KMS-11 (cell line): ENCODE data around the gene SEPTIN2.

Source experiments
- H2AFZ ChIP-seq: fragments of 200-600 bp; sonication (generic); 2 replicates; pipeline ENCODE4 v1.6.1; 2016; ENCODE audit warnings: antibody characterized with exemption, mixed run types, low read depth
- H3K27ac ChIP-seq: fragments of 200-600 bp; sonication (generic); 2 replicates; pipeline ENCODE4 v1.6.1; 2016; ENCODE audit warnings: mild to moderate bottlenecking, mixed run types
- H3K27me3 ChIP-seq: fragments of 200-600 bp; sonication (generic); 2 replicates; pipeline ENCODE4 v1.6.1; 2017; ENCODE audit warnings: mild to moderate bottlenecking, low read depth, mixed run types, moderate library complexity; ENCODE audit not compliant: insufficient read depth
- H3K36me3 ChIP-seq: fragments of 200-600 bp; sonication (generic); 2 replicates; pipeline ENCODE4 v1.6.1; 2017; ENCODE audit warnings: mild to moderate bottlenecking, mixed run types; ENCODE audit not compliant: insufficient read depth
- H3K4me1 ChIP-seq: fragments of 200-600 bp; sonication (generic); 2 replicates; pipeline ENCODE4 v1.6.1; 2016; ENCODE audit warnings: mild to moderate bottlenecking, low read depth, mixed run types; ENCODE audit not compliant: poor library complexity, severe bottlenecking
- H3K4me2 ChIP-seq: fragments of 200-600 bp; sonication (generic); 2 replicates; pipeline ENCODE4 v1.7.0; 2016; ENCODE audit warnings: mild to moderate bottlenecking, mixed run types
- H3K4me3 ChIP-seq: fragments of 200-600 bp; sonication (generic); IDR thresholded peaks from 2 replicates; pipeline ENCODE4 v1.6.1; 2017; ENCODE audit warnings: low read depth, low read length, mixed read lengths; ENCODE audit not compliant: insufficient read depth
- H3K79me2 ChIP-seq: fragments of 200-600 bp; sonication (generic); 2 replicates; pipeline ENCODE4 v1.6.1; 2016; ENCODE audit warnings: low read depth, mixed run types; ENCODE audit not compliant: insufficient read depth
- H3K9ac ChIP-seq: fragments of 200-600 bp; sonication (generic); 2 replicates; pipeline ENCODE4 v1.6.1; 2016; ENCODE audit warnings: mild to moderate bottlenecking, mixed run types
- H4K20me1 ChIP-seq: fragments of 200-600 bp; sonication (generic); 2 replicates; pipeline ENCODE4 v1.6.1; 2016; ENCODE audit warnings: mild to moderate bottlenecking, mixed run types; ENCODE audit not compliant: insufficient read depth
- TF ChIP-seq, protein P1 (sequence below): fragments of 200-600 bp; sonication (generic); conservative IDR thresholded peaks from 2 replicates; pipeline ENCODE4 v1.6.1; 2017; ENCODE audit warnings: low read depth, mild to moderate bottlenecking, antibody characterized with exemption, low read length, moderate library complexity, mixed read lengths

SEPTIN2 gene

DNA sequence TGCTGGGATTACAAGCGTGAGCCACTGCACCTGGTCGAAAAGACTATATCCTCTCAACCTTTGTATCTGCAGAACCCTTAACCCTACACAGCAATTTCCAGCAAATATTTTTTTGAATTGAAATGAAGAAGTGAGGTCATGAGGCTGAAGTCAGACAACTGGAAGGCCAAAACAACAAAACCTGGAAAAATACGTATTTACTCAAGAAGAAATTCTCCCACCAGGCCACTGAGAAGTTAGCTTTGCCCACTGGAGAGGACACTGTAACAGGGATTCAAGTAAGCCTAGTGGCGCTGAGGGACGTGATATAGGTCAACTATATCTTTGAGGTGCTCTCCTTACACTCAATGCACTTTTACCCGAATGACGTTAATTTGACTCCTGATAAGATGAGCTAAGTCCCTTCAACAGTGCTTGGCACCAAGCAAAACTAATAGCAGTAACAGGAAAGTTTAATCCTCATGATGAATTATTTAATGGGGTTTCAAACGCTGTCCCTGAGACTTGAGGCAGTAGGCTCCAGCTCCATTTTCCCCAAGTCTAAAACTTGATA is 2.1 kb upstream of the SEPTIN2 start:
- H3K4me1 ChIP-seq: peaks cover 67% of the 10 kb centered on the region
- H3K4me3 ChIP-seq: no peak overlapping the region
- no peak overlapping the region for H2AFZ ChIP-seq
- H3K4me2 ChIP-seq: peak overlapping the region; percentile 95
- peak overlapping the region; percentile 99; the same call in 1 of the 2 replicates for H3K27ac ChIP-seq
- no peaks in the 10 kb centered on the region for H3K36me3 ChIP-seq
- no peaks in the 10 kb centered on the region for H4K20me1 ChIP-seq
- H3K79me2 ChIP-seq: peaks cover 85% of the 10 kb centered on the region
- H3K9ac ChIP-seq: peak overlapping the region; percentile 99; the same call in 1 of the 2 replicates
- TF ChIP-seq, protein P1, sequence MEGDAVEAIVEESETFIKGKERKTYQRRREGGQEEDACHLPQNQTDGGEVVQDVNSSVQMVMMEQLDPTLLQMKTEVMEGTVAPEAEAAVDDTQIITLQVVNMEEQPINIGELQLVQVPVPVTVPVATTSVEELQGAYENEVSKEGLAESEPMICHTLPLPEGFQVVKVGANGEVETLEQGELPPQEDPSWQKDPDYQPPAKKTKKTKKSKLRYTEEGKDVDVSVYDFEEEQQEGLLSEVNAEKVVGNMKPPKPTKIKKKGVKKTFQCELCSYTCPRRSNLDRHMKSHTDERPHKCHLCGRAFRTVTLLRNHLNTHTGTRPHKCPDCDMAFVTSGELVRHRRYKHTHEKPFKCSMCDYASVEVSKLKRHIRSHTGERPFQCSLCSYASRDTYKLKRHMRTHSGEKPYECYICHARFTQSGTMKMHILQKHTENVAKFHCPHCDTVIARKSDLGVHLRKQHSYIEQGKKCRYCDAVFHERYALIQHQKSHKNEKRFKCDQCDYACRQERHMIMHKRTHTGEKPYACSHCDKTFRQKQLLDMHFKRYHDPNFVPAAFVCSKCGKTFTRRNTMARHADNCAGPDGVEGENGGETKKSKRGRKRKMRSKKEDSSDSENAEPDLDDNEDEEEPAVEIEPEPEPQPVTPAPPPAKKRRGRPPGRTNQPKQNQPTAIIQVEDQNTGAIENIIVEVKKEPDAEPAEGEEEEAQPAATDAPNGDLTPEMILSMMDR: no peak
- no peaks in the 10 kb centered on the region for H3K27me3 ChIP-seq

DNA sequence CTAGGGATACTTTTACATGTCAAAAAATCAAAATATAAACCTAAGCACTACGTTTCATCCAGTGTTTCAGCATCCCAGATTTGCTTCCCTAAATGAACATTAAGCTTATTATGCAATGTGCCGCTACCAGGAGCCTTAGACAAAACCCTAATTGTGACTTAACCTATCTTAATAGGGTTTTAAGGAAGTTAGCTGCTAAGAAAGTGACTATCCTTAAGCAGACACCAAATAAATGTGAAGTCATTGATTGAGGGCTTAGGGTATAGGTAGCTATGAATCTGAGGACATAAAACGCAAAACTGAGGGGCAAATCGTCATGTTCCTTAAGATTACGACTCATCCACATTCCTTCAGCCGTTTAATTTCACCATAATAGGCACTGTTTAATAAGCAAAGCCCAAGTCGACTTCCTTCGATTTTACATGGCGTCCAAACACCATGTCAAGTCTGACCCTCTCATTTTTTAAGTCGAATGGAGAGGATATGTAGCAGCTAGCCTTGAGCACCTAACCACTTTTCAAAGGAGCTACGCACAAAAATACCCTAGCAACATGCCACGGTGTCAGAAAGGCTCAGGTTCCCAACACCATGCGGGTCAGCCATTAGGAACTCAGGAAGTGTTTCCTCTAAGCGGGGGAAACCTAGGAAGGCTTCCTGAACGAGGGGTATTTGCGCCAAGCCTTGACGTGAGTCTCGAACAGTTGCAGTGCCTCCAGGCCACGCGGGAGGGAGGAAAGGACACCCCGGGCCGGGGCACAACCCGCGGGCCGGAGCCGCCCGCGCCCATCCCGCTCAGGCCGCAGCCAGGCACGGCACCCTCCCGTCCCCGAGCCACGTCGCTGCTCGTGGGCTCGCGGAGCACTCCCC is 1.3 kb upstream of the SEPTIN2 start:
- Histone ChIP-seq H3K27me3 (no peaks in the 10 kb centered on the region), H3K27ac (peak overlapping the region; percentile 99), H3K79me2 (peaks cover 85% of the 10 kb centered on the region), H2AFZ (peak overlapping the region; percentile 63), H3K4me1 (peaks cover 67% of the 10 kb centered on the region), H3K9ac (peak overlapping the region; percentile 99), H3K4me3 (peak overlapping the region; percentile 81), H3K36me3 (no peaks in the 10 kb centered on the region), H3K4me2 (peak overlapping the region; percentile 95), H4K20me1 (no peaks in the 10 kb centered on the region)
- TF ChIP-seq, protein P1: no peak

DNA sequence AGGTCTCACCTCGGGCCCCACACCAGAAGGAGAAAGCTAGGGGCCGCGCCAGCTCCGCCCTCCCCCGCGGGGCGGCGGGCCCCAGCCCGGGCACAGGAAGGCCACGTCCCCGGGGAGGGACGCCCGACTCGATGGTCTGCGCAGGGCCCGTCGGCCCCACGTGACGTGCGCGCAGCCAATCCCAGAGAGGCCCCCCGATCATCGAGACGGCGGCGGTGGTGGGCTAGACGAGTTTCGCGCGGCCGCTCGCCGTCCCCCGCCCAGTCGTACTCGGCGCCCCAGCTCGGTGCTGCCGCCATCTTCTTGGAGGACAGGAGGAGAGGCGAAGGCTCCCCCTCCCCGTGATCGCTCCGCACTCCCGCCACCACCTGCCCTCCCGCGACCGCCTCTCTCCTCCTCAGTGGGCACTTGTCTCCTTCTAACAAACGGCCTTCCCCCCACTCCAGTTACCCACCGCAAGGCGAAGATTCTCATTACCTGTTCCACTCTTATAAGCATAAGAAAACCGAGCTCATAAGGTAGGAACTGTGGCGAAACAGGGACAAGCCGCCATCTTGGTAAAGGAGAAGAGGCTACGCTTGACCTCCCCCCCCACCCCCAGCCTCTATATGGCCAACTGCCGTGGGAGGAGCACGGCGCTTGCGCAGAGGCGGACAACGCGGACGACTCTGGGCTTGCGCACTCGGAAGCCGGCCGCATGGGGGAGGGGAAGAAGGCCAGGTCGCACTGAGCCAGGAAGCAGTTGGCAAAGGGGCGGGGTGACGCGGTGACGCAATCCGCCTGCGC is 439 bp upstream of the SEPTIN2 start, which contains the start of gene HDLBP:
TSS of gene HDLBP (minus strand) at position 580 of the 786 bp plus-strand sequence. CDS start 48,803 bp downstream, outside the sequence.
- H3K27me3 ChIP-seq: no peaks in the 10 kb centered on the region
- peak within 1 kb of the TSS; percentile 99 for H3K9ac ChIP-seq
- peak within 1 kb of the TSS; percentile 63 for H2AFZ ChIP-seq
- H3K4me1 ChIP-seq: peaks cover 67% of the 10 kb centered on the region
- no peaks in the 10 kb centered on the region for H4K20me1 ChIP-seq
- TF ChIP-seq, protein P1: 0 out of 2 replicates have a peak, but pooled peaks have one; percentile 16
- peaks cover 90% of the 10 kb centered on the region for H3K79me2 ChIP-seq
- H3K4me3 ChIP-seq: peak within 1 kb of the TSS; percentile 81
- H3K27ac ChIP-seq: peak within 1 kb of the TSS; percentile 99
- no peaks in the 10 kb centered on the region for H3K36me3 ChIP-seq
- H3K4me2 ChIP-seq: peak within 1 kb of the TSS; percentile 95

DNA sequence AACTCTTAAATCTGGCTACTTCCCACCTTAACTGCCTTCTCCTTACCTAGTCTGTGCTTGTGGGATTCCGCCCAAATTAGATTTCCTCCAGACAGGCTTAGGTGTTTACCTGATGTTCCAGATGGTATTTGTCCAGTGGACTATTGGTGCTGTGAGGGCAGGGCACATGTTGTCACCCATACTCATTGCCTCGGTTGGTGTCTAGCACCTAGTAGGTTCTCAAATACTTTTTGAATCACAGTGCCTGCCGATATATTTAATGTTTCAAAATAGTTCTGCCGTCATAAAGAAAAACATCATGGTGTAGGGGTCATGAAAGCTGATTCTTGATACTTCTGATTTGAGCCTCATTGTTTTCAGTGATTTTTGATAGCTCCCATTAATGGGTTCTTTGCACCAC is 1.1 kb downstream of the SEPTIN2 start:
- peak overlapping the region; percentile 99 for H3K9ac ChIP-seq
- peaks cover 90% of the 10 kb centered on the region for H3K79me2 ChIP-seq
- no peak overlapping the region for H2AFZ ChIP-seq
- peak overlapping the region; percentile 86 for H3K4me2 ChIP-seq
- H3K4me3 ChIP-seq: peak overlapping the region; percentile 68
- H3K27ac ChIP-seq: peak overlapping the region; percentile 99
- no peaks in the 10 kb centered on the region for H3K27me3 ChIP-seq
- TF ChIP-seq, protein P1: no peak
- peaks cover 11% of the 10 kb centered on the region; the same call in 1 of the 2 replicates for H4K20me1 ChIP-seq
- H3K4me1 ChIP-seq: peaks cover 67% of the 10 kb centered on the region
- no peaks in the 10 kb centered on the region for H3K36me3 ChIP-seq
